Lower leg skin (tissue), 3 donors: ENCODE measurements around the gene CKAP2.

ENCODE experiments used
- CTCF ChIP-seq, 3 donors: fragments of 450-650 bp; IDR thresholded peaks; one replicate each; pipeline ENCODE4 v1.5.1; 2016; ENCODE audit warnings: antibody characterized with exemption in 3 of 3, mild to moderate bottlenecking in 3 of 3, moderate library complexity in 2 of 3
- POLR2A ChIP-seq, 2 donors: fragments of 450-650 bp; IDR thresholded peaks; one replicate each; pipeline ENCODE4 v1.6.1; 2016 to 2017; ENCODE audit warnings: antibody characterized with exemption in 2 of 2, mild to moderate bottlenecking in 1 of 2, moderate library complexity in 1 of 2

- TF ChIP-seq POLR2A (IDR thresholded peaks at IDR 0.05) (no peak), CTCF (IDR thresholded peaks at IDR 0.05) (no peak)
These were observed 7.9 kb upstream of the CKAP2 start for GRCh38 chr13:52447354-52447753.
